Stimulated activated memory B cell treated with anti-CD40 and anti-IgM and Interleukin-4, amounts not matched to agents 10 μg/mL and 1 μg/mL and 100 μg/mL, for 72 hours (primary cell): Measurements from ENCODE around the gene SH3GL1.

Source experiments
- ATAC-seq: fragments of 150-1000 bp; cut with Tn5 transposase; 2 replicates; pipeline ENCODE4 v1.10.0; 2021
- H3K27ac Mint-ChIP-seq: one replicate; pipeline ENCODE4 v1.8.0; 2022; ENCODE audit warnings: mild to moderate bottlenecking, mixed read lengths
- H3K27me3 Mint-ChIP-seq: one replicate; pipeline ENCODE4 v1.8.0; 2022; ENCODE audit warnings: mixed read lengths
- H3K36me3 Mint-ChIP-seq: one replicate; pipeline ENCODE4 v1.8.0; 2022; ENCODE audit warnings: mixed read lengths
- H3K4me1 Mint-ChIP-seq: one replicate; pipeline ENCODE4 v1.8.0; 2022; ENCODE audit warnings: mixed read lengths
- H3K4me3 Mint-ChIP-seq: one replicate; pipeline ENCODE4 v1.8.0; 2022; ENCODE audit warnings: mild to moderate bottlenecking, moderate library complexity, mixed read lengths
- H3K9me3 Mint-ChIP-seq: one replicate; pipeline ENCODE4 v1.8.0; 2022; ENCODE audit warnings: mixed read lengths

The SH3GL1 gene

GRCh38 chr19:4416268-4416667 lies 15.9 kb upstream of the SH3GL1 start:
- ATAC-seq = no peak
- Mint-ChIP-seq H3K4me3 (no peak overlapping the region), H3K9me3 (no peaks in the 10 kb centered on the region), H3K4me1 (no peaks in the 10 kb centered on the region), H3K27ac (no peak overlapping the region), H3K36me3 (peaks cover 13% of the 10 kb centered on the region), H3K27me3 (no peaks in the 10 kb centered on the region)

GRCh38 chr19:4415352-4415751 lies 15.0 kb upstream of the SH3GL1 start:
- Mint-ChIP-seq H3K27me3 (no peaks in the 10 kb centered on the region), H3K9me3 (no peaks in the 10 kb centered on the region), H3K4me1 (no peaks in the 10 kb centered on the region), H3K27ac (no peak overlapping the region), H3K4me3 (no peak overlapping the region), H3K36me3 (peaks cover 13% of the 10 kb centered on the region)
- no peak for ATAC-seq

GRCh38 chr19:4414800-4415321 lies 14.5 kb upstream of the SH3GL1 start:
- Mint-ChIP-seq H3K36me3 (peaks cover 14% of the 10 kb centered on the region), H3K9me3 (no peaks in the 10 kb centered on the region)

GRCh38 chr19:4414144-4414799 lies 13.9 kb upstream of the SH3GL1 start:
- Mint-ChIP-seq H3K36me3 (peaks cover 19% of the 10 kb centered on the region), H3K4me1 (no peaks in the 10 kb centered on the region), H3K27me3 (no peaks in the 10 kb centered on the region), H3K27ac (no peak overlapping the region), H3K4me3 (no peak overlapping the region), H3K9me3 (no peaks in the 10 kb centered on the region)
- ATAC-seq = no peak

More at GRCh38 chr19:4414800-4415321, 14.5 kb upstream of the SH3GL1 start:
- no peaks in the 10 kb centered on the region for H3K4me1 Mint-ChIP-seq
- no peak for ATAC-seq
- no peaks in the 10 kb centered on the region for H3K27me3 Mint-ChIP-seq
- no peak overlapping the region for H3K27ac Mint-ChIP-seq
- H3K4me3 Mint-ChIP-seq = no peak overlapping the region

GRCh38 chr19:4413588-4413987 lies 13.2 kb upstream of the SH3GL1 start:
- Mint-ChIP-seq H3K9me3 (no peaks in the 10 kb centered on the region), H3K4me1 (no peaks in the 10 kb centered on the region), H3K27me3 (no peaks in the 10 kb centered on the region), H3K36me3 (peaks cover 26% of the 10 kb centered on the region), H3K4me3 (no peak overlapping the region), H3K27ac (no peak overlapping the region)
- ATAC-seq = no peak

- Mint-ChIP-seq H3K27ac (no peak overlapping the region), H3K36me3 (peaks cover 31% of the 10 kb centered on the region)
Observed at GRCh38 chr19:4409123-4409933, 9.0 kb upstream of the SH3GL1 start.

GRCh38 chr19:4406626-4407025 lies 6.3 kb upstream of the SH3GL1 start:
- peaks cover 20% of the 10 kb centered on the region for H3K4me1 Mint-ChIP-seq
- H3K36me3 Mint-ChIP-seq = peaks cover 18% of the 10 kb centered on the region
- no peak overlapping the region for H3K27ac Mint-ChIP-seq
- no peak for ATAC-seq
- H3K4me3 Mint-ChIP-seq = no peak overlapping the region
- H3K9me3 Mint-ChIP-seq = no peaks in the 10 kb centered on the region
- no peaks in the 10 kb centered on the region for H3K27me3 Mint-ChIP-seq

More at GRCh38 chr19:4409123-4409933, 9.0 kb upstream of the SH3GL1 start:
- Mint-ChIP-seq H3K4me1 (peaks cover 6% of the 10 kb centered on the region), H3K9me3 (no peaks in the 10 kb centered on the region), H3K27me3 (no peaks in the 10 kb centered on the region), H3K4me3 (no peak overlapping the region)
- no peak for ATAC-seq

- Mint-ChIP-seq H3K36me3 (peaks cover 18% of the 10 kb centered on the region), H3K27me3 (no peaks in the 10 kb centered on the region), H3K4me3 (no peak overlapping the region)
Observed at GRCh38 chr19:4405977-4406376, 5.6 kb upstream of the SH3GL1 start.

GRCh38 chr19:4403005-4403761 lies 2.8 kb upstream of the SH3GL1 start:
- Mint-ChIP-seq H3K4me3 (peak overlapping the region; percentile 90), H3K36me3 (peaks cover 5% of the 10 kb centered on the region), H3K27ac (peak overlapping the region; percentile 73), H3K27me3 (no peaks in the 10 kb centered on the region), H3K4me1 (peaks cover 43% of the 10 kb centered on the region), H3K9me3 (no peaks in the 10 kb centered on the region)
- no peak for ATAC-seq

More at GRCh38 chr19:4405977-4406376, 5.6 kb upstream of the SH3GL1 start:
- ATAC-seq = no peak
- H3K9me3 Mint-ChIP-seq = no peaks in the 10 kb centered on the region
- peaks cover 26% of the 10 kb centered on the region for H3K4me1 Mint-ChIP-seq
- no peak overlapping the region for H3K27ac Mint-ChIP-seq

GRCh38 chr19:4402171-4403004 lies 2.0 kb upstream of the SH3GL1 start, which contains the start of gene CHAF1A:
TSS of gene CHAF1A (plus strand) at chr19:4402640. CDS start at chr19:4402763, 123 bp downstream.
- Mint-ChIP-seq H3K4me1 (peaks cover 49% of the 10 kb centered on the region), H3K36me3 (peaks cover 5% of the 10 kb centered on the region), H3K9me3 (no peaks in the 10 kb centered on the region), H3K4me3 (peak within 1 kb of the TSS; percentile 90), H3K27me3 (no peaks in the 10 kb centered on the region), H3K27ac (peak within 1 kb of the TSS; percentile 73)
- ATAC-seq = peak; percentile 95

GRCh38 chr19:4401769-4402170 lies 1.4 kb upstream of the SH3GL1 start:
- H3K27ac Mint-ChIP-seq = peak overlapping the region; percentile 73
- H3K27me3 Mint-ChIP-seq = no peaks in the 10 kb centered on the region
- H3K36me3 Mint-ChIP-seq = peaks cover 9% of the 10 kb centered on the region
- H3K4me3 Mint-ChIP-seq = peak overlapping the region; percentile 90
- no peaks in the 10 kb centered on the region for H3K9me3 Mint-ChIP-seq
- no peak for ATAC-seq
- peaks cover 55% of the 10 kb centered on the region for H3K4me1 Mint-ChIP-seq

GRCh38 chr19:4399812-4400134 lies 574 bp downstream of the SH3GL1 start:
- H3K27ac Mint-ChIP-seq = peak overlapping the region; percentile 90
- H3K4me1 Mint-ChIP-seq = peaks cover 65% of the 10 kb centered on the region
- peaks cover 22% of the 10 kb centered on the region for H3K36me3 Mint-ChIP-seq
- ATAC-seq = no peak
- no peaks in the 10 kb centered on the region for H3K27me3 Mint-ChIP-seq
- H3K4me3 Mint-ChIP-seq = peak overlapping the region; percentile 92
- H3K9me3 Mint-ChIP-seq = no peaks in the 10 kb centered on the region

- H3K36me3 Mint-ChIP-seq = peaks cover 22% of the 10 kb centered on the region
- H3K27me3 Mint-ChIP-seq = no peaks in the 10 kb centered on the region
- no peaks in the 10 kb centered on the region for H3K9me3 Mint-ChIP-seq
- peaks cover 74% of the 10 kb centered on the region for H3K4me1 Mint-ChIP-seq
- no peak overlapping the region for H3K4me3 Mint-ChIP-seq
- no peak for ATAC-seq
- H3K27ac Mint-ChIP-seq = peak overlapping the region; percentile 41
Observed at GRCh38 chr19:4396949-4397783, 3.2 kb downstream of the SH3GL1 start.
